ENCODE measurements around the gene UGT1A6.

UGT1A6 gene

DNA sequence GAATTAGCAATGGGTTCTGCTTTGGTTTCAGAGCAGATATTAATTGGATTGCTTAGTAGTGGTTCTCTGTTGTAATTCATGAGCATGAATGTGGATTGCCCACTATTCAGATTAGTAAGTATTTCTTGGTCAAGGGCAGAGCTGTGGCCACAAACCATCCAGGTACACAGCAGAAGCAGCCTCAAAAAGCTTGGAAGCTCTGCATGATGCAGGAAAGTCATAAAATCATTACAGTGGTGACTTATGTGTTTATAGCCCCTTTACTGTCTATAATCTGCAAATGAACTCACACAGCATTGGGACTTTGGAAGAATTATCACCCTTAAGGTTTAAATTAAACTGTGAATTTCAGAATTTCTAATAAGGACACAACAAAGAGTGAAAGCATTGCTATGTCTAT lies 65.5 kb downstream of the UGT1A6 start:
- FAIRE-seq, result no peak
- no peak for TF ChIP-seq POLR2A (IDR thresholded peaks at IDR 0.05; ENCODE audit: low read depth, low read length)
- DNase-seq (ENCODE audit: insufficient read length, low spot score), result no peak

DNA sequence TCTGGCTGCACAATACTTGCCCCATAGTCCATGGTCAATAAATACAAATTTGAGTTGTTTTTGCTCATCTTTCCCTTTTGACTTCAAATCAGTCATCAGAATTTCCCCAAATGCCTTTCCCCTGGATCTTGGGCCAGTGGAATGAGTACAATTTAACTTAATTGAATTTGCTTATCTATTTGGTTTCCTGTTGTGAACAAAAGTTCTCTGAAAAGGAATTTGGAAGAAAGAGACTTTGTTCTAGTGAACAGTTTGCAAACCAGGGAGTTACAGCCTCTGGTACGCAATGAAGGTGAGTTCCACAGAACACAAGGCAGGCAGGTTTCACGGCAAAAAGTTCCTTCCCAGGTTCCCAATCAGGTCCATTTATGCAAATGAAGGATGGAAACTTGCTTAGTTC lies 66.2 kb downstream of the UGT1A6 start:
- FAIRE-seq, result no peak
- no peak for DNase-seq (ENCODE audit: insufficient read length, low spot score)
- no peak for TF ChIP-seq POLR2A (IDR thresholded peaks at IDR 0.05; ENCODE audit: low read depth, low read length)

DNA sequence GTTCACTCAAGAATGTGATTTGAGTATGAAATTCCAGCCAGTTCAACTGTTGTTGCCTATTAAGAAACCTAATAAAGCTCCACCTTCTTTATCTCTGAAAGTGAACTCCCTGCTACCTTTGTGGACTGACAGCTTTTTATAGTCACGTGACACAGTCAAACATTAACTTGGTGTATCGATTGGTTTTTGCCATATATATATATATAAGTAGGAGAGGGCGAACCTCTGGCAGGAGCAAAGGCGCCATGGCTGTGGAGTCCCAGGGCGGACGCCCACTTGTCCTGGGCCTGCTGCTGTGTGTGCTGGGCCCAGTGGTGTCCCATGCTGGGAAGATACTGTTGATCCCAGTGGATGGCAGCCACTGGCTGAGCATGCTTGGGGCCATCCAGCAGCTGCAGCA lies 67.4 kb downstream of the UGT1A6 start, which contains the start of gene UGT1A1:
Gene UGT1A1, plus strand, starts transcription at position 228 of the 400 bp plus-strand sequence. Its CDS starts 18 bp downstream, at position 246.
- no peak for DNase-seq (ENCODE audit: insufficient read length, low spot score)
- no peak for TF ChIP-seq POLR2A (IDR thresholded peaks at IDR 0.05; ENCODE audit: low read depth, low read length)
- no peak for FAIRE-seq

DNA sequence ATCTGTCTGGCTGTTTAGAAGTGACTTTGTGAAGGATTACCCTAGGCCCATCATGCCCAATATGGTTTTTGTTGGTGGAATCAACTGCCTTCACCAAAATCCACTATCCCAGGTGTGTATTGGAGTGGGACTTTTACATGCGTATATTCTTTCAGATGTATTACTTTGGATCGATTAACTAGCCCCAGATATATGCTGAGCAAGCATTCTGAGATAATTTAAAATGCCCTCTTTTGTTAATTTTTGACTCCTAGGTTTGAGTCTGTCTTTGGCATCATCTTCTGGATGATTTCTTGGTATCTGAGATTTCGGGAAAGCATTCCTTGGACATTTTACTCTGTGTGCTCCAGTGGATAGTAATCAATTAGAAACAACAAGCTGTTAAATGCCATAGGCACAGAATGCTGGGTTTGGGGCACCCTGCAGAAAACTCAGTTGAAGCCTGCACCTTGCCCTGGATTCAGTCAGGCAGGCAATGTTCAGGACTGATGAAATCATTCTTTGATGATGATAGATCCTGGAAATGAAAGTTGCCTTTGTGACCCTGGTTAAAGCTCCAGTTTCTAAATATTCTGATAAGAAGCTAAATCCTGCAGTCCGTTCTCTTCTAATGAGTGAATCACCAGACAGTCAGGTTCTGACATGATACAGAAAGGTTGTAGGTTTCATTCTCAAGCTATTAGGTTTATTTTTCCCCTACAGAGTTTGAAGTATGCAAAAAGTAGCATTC lies 68.5 kb downstream of the UGT1A6 start:
- DNase-seq (ENCODE audit: insufficient read length, low spot score) (no peak), FAIRE-seq (no peak)
- no peak for TF ChIP-seq POLR2A (IDR thresholded peaks at IDR 0.05; ENCODE audit: low read depth, low read length)

DNA sequence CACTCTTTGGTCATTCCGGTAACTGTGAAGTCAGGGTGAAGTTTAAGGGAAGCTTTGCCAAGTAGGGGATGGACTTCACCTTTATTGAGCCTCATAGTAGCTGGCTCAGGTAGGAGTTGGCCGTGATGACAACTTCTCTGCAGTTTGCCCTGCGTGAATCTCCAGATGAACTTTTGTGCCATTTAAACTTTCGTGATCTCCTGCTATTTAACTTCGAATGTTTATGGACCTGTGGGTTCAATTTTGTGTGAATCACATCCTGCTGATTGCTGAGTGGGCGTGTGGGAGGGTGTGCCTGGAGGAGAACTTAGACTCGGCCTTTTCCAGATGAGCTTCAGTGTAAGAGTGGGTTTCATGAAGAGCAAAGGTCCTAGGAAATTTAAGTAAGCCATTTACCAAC lies 71.6 kb downstream of the UGT1A6 start:
- FAIRE-seq (no peak), DNase-seq (ENCODE audit: insufficient read length, low spot score) (no peak)
- TF ChIP-seq POLR2A (IDR thresholded peaks at IDR 0.05; ENCODE audit: low read depth, low read length), result no peak

DNA sequence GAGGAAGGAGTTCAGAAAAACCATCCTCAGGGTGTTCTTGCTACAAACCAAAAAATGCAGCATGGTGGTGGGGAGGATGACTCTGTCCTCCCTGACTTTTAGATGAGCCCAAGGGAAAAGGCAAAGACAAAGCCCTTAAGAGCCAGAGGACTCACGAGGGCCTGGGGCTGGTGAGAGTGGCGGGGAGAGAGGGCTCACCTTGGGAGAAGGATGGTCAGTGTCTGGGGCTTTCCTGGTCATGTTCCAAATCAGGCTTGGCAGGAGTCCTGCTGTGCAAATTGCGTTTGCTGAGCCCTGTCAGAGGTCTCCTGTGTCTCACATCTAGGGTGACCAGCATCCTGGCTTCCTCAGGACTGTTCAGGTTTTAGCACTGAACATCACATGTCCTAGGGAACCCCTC lies 72.1 kb downstream of the UGT1A6 start:
- no peak for FAIRE-seq
- no peak for DNase-seq (ENCODE audit: insufficient read length, low spot score)
- no peak for TF ChIP-seq POLR2A (IDR thresholded peaks at IDR 0.05; ENCODE audit: low read depth, low read length)

DNA sequence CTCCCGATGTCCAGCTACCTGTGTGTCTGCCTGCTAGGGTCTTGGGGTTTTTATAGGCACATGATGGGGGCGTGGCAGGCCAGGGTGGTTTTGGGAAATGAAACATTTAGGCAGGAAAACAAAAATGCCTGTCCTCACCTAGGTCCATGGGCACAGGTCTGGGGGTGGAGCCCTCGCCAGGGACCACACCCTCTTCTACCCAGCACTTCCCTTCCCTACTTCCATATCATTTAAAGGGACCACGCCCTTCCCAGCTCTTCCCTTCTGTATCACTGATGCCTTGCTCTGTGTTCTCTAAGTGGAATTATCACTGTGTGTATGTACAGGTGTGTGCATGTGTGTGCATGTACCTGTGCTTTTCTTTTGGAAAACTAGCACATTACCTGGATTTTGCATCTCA lies 73.7 kb downstream of the UGT1A6 start:
- no peak for DNase-seq (ENCODE audit: insufficient read length, low spot score)
- no peak for TF ChIP-seq POLR2A (IDR thresholded peaks at IDR 0.05; ENCODE audit: low read depth, low read length)
- FAIRE-seq, result no peak

DNA sequence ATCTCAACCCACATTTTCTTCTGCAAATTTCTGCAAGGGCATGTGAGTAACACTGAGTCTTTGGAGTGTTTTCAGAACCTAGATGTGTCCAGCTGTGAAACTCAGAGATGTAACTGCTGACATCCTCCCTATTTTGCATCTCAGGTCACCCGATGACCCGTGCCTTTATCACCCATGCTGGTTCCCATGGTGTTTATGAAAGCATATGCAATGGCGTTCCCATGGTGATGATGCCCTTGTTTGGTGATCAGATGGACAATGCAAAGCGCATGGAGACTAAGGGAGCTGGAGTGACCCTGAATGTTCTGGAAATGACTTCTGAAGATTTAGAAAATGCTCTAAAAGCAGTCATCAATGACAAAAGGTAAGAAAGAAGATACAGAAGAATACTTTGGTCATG lies 75.4 kb downstream of the UGT1A6 start:
- TF ChIP-seq POLR2A (IDR thresholded peaks at IDR 0.05; ENCODE audit: low read depth, low read length), result no peak
- FAIRE-seq (no peak), DNase-seq (ENCODE audit: insufficient read length, low spot score) (no peak)

DNA sequence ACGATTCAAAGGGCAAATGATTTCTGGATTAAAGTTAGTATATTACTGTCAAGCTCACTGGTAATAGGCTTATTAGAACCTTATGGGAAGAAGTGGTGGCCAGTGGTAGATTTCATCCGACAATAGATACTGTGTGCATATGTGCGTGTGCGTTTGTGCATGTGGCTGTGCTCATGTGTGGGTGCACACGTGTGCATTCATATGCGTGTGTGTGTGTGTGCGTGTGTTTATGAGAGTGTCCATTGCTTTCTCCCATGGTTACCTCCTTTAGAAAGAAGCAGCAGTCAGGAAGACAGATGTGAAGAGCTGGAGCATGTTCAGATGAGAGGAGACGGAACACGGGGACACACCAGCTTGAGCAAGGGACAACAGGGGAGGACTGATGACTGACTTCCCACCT lies 76.6 kb downstream of the UGT1A6 start:
- TF ChIP-seq POLR2A (IDR thresholded peaks at IDR 0.05; ENCODE audit: low read depth, low read length), result no peak
- DNase-seq (ENCODE audit: insufficient read length, low spot score) (no peak), FAIRE-seq (no peak)

DNA sequence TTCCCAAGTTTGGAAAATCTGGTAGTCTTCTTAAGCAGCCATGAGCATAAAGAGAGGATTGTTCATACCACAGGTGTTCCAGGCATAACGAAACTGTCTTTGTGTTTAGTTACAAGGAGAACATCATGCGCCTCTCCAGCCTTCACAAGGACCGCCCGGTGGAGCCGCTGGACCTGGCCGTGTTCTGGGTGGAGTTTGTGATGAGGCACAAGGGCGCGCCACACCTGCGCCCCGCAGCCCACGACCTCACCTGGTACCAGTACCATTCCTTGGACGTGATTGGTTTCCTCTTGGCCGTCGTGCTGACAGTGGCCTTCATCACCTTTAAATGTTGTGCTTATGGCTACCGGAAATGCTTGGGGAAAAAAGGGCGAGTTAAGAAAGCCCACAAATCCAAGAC lies 79.5 kb downstream of the UGT1A6 start:
- TF ChIP-seq POLR2A (IDR thresholded peaks at IDR 0.05; ENCODE audit: low read depth, low read length), result no peak
- FAIRE-seq (no peak), DNase-seq (ENCODE audit: insufficient read length, low spot score) (no peak)

DNA sequence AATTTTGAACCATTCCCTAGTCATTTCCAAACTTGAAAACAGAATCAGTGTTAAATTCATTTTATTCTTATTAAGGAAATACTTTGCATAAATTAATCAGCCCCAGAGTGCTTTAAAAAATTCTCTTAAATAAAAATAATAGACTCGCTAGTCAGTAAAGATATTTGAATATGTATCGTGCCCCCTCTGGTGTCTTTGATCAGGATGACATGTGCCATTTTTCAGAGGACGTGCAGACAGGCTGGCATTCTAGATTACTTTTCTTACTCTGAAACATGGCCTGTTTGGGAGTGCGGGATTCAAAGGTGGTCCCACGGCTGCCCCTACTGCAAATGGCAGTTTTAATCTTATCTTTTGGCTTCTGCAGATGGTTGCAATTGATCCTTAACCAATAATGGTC lies 79.9 kb downstream of the UGT1A6 start:
- DNase-seq (ENCODE audit: insufficient read length, low spot score) (no peak), FAIRE-seq (no peak)
- TF ChIP-seq POLR2A (IDR thresholded peaks at IDR 0.05; ENCODE audit: low read depth, low read length), result no peak

DNA sequence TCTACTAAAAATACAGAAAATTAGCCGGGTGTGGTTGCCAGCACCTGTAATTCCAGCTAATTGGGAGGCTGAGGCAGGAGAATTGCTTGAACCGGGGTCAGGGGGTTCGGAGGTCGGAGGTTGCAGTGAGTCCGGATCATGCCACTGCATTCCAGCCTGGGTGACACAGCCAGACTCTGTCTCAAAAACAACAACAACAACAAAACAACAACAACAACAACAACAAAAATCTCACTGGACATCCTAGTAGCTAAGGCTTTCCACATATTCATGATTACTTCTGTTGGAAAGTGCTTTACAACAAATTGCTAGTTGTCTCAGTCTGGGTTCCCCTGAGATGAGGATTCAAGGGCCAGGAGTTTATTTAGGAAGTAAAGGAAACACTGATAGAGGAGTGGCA lies 81.2 kb downstream of the UGT1A6 start:
- FAIRE-seq (no peak), DNase-seq (ENCODE audit: insufficient read length, low spot score) (no peak)
- TF ChIP-seq POLR2A (IDR thresholded peaks at IDR 0.05; ENCODE audit: low read depth, low read length), result no peak

DNA sequence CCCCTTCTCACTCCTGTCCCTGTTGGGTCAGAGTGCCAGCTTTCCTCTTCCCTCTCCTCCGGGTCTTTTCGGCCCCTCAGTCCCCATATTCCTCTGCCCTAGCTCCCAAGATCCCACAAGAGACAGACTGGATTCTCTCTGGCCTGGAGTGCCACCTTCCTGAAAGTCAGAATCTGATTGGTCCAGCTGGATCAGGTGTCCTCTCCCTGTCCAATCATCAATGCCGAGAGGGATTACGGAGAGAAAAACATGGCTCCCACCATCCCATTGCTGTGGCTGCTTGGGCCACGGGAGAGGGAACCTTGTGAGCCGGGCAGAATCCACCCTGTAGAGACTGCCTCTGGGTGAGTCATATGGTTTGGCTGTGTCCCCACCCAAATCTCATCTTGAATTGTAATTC lies 82.7 kb downstream of the UGT1A6 start:
- DNase-seq (ENCODE audit: insufficient read length, low spot score), result no peak
- no peak for FAIRE-seq
- TF ChIP-seq POLR2A (IDR thresholded peaks at IDR 0.05; ENCODE audit: low read depth, low read length), result no peak

DNA sequence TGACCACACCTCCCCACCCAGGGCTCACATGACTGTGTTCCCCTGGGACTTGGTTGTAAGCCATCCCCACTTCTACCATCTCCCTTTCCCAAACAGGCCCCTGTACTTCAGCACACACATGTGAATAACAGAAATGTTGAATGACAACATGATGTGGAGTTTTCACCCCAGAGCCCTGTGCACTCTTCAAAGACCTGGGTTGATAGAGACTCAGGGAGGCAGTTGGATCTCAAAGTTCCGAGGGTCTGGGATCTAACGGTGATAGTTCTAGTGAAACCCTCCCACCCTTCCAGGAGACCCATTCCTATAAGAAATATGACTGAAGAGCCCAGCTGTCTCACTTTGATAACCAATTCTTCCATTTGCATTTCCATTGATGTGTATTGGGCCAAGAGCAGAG lies 85.3 kb downstream of the UGT1A6 start, which contains the start of gene MROH2A:
Gene MROH2A, plus strand, starts transcription at position 301 of the 400 bp plus-strand sequence. CDS start 1,029 bp downstream, outside the sequence.
- no peak for FAIRE-seq
- no peak for DNase-seq (ENCODE audit: insufficient read length, low spot score)
- TF ChIP-seq POLR2A (IDR thresholded peaks at IDR 0.05; ENCODE audit: low read depth, low read length), result no peak

DNA sequence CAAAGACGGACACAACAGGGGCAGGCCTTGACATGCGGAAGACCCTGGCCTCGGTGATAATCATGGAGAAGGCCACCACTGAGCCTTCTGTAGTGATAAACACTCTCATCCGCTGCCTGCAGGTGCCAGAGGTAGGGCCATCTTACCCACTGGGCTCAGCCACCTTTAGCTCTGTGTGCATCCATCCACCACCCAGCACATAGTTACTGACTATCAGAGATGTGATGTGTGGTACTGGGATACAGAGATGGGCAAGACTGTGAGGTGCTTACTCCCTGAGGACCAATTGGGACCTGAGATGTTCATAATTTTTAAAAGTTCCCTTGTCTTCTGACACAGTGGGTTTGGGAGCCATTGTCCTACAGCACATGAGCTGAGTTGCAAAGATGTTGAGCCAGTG lies 87.0 kb downstream of the UGT1A6 start:
- TF ChIP-seq POLR2A (IDR thresholded peaks at IDR 0.05; ENCODE audit: low read depth, low read length), result no peak
- FAIRE-seq (no peak), DNase-seq (ENCODE audit: insufficient read length, low spot score) (no peak)
